Measurements from ENCODE around the gene G6PC3.
"Not testable (repeated sequence)": the region's sequence is repeated elsewhere in the genome, so short reads cannot be mapped to it uniquely, and the experiment has no call there.

G6PC3 gene

GRCh38 chr17:44070455-44071197, at the start of gene G6PC3:
Gene G6PC3, plus strand, starts transcription at chr17:44070735. Its CDS starts 231 bp downstream, at chr17:44070966.
- peak; percentile 93 to 99 (median 95) for DNase-seq
- intact Hi-C loops (cut with DNase I) = loop anchor here (2.0 kb wide), 2 partner anchors 40 to 52 kb away; partner anchors contain the start of gene HDAC5

GRCh38 chr17:44021227-44021626, 49.3 kb upstream of the G6PC3 start:
- intact Hi-C loops (cut with DNase I); DNase-seq: not testable (repeated sequence)

GRCh38 chr17:44022246-44022645, 48.3 kb upstream of the G6PC3 start:
- peak in 1 of 10 donors; percentile 16 for DNase-seq
- intact Hi-C loops (cut with DNase I) = no loop called here

GRCh38 chr17:44023545-44024270, 46.8 kb upstream of the G6PC3 start:
- no peak for DNase-seq
- intact Hi-C loops (cut with DNase I) = no loop called here

GRCh38 chr17:44024271-44024663, 46.3 kb upstream of the G6PC3 start:
- DNase-seq = peak in 3 of 10 donors; percentile 22 to 87 (median 83)
- intact Hi-C loops (cut with DNase I) = no loop called here

- intact Hi-C loops (cut with DNase I) = no loop called here
- DNase-seq = no peak
Observed at GRCh38 chr17:44024853-44025252, 45.7 kb upstream of the G6PC3 start.

- no peak for DNase-seq
Observed at GRCh38 chr17:44029736-44030135, 40.8 kb upstream of the G6PC3 start.

GRCh38 chr17:44030482-44030881, 40.1 kb upstream of the G6PC3 start:
- intact Hi-C loops (cut with DNase I) = no loop called here
- no peak for DNase-seq

More at GRCh38 chr17:44029736-44030135, 40.8 kb upstream of the G6PC3 start:
- intact Hi-C loops (cut with DNase I) = no loop called here

- DNase-seq = no peak
- intact Hi-C loops (cut with DNase I) = no loop called here
Observed at GRCh38 chr17:44033861-44034408, 36.6 kb upstream of the G6PC3 start.

GRCh38 chr17:44034688-44035087, 35.8 kb upstream of the G6PC3 start:
- DNase-seq; intact Hi-C loops (cut with DNase I): not testable (repeated sequence)

GRCh38 chr17:44037471-44037870, 33.1 kb upstream of the G6PC3 start:
- intact Hi-C loops (cut with DNase I) = no loop called here

GRCh38 chr17:44038604-44039011, 31.9 kb upstream of the G6PC3 start:
- intact Hi-C loops (cut with DNase I) = no loop called here
- DNase-seq = peak in 6 of 10 donors; percentile 21 to 88 (median 54)

More at GRCh38 chr17:44037471-44037870, 33.1 kb upstream of the G6PC3 start:
- no peak for DNase-seq

- intact Hi-C loops (cut with DNase I) = no loop called here
- no peak for DNase-seq
Observed at GRCh38 chr17:44039829-44040635, 30.5 kb upstream of the G6PC3 start.

- DNase-seq = no peak
- intact Hi-C loops (cut with DNase I) = no loop called here
Observed at GRCh38 chr17:44043272-44043696, 27.3 kb upstream of the G6PC3 start.

- no peak for DNase-seq
- intact Hi-C loops (cut with DNase I) = no loop called here
Observed at GRCh38 chr17:44044071-44044470, 26.5 kb upstream of the G6PC3 start.

- DNase-seq = no peak
- intact Hi-C loops (cut with DNase I) = no loop called here
Observed at GRCh38 chr17:44045486-44045885, 25.0 kb upstream of the G6PC3 start.

- DNase-seq = peak in 1 of 10 donors; percentile 41
- intact Hi-C loops (cut with DNase I) = not testable (repeated sequence)
Observed at GRCh38 chr17:44046893-44047292, 23.6 kb upstream of the G6PC3 start.

GRCh38 chr17:44049294-44050060, 21.1 kb upstream of the G6PC3 start:
- intact Hi-C loops (cut with DNase I) = no loop called here

GRCh38 chr17:44053125-44053872, 17.2 kb upstream of the G6PC3 start:
- intact Hi-C loops (cut with DNase I) = no loop called here
- DNase-seq = no peak

More at GRCh38 chr17:44049294-44050060, 21.1 kb upstream of the G6PC3 start:
- peak in 1 of 10 donors; percentile 24 for DNase-seq
